ENCODE data around the gene PTGDR2.
A peak's percentile ranks its signal among the peaks of the same experiment; 100 is the strongest.
"Not testable (repeated sequence)": the region's sequence is repeated elsewhere in the genome, so short reads cannot be mapped to it uniquely, and the experiment has no call there.

The PTGDR2 gene

GRCh38 chr11:60841797-60842667 is 13.7 kb downstream of the PTGDR2 start, which contains the start of gene CCDC86:
Gene CCDC86 (plus strand): TSS chr11:60842113. CDS start chr11:60842125, 12 bp downstream.
- DNase-seq (ENCODE audit: low spot score), result peak; percentile 92

- DNase-seq (ENCODE audit: low spot score), result no peak
Measured at GRCh38 chr11:60840470-60841430, 15.0 kb downstream of the PTGDR2 start.

- no peak for DNase-seq (ENCODE audit: low spot score)
Measured at GRCh38 chr11:60838132-60838531, 17.6 kb downstream of the PTGDR2 start.

GRCh38 chr11:60836866-60837515 is 18.8 kb downstream of the PTGDR2 start:
- DNase-seq (ENCODE audit: low spot score), result no peak

GRCh38 chr11:60835534-60835846 is 20.3 kb downstream of the PTGDR2 start:
- no peak for DNase-seq (ENCODE audit: low spot score)

GRCh38 chr11:60834742-60835533 is 20.8 kb downstream of the PTGDR2 start:
- DNase-seq (ENCODE audit: low spot score), result no peak

- peak; percentile 15 for DNase-seq (ENCODE audit: low spot score)
Measured at GRCh38 chr11:60831501-60832079, 24.2 kb downstream of the PTGDR2 start.

GRCh38 chr11:60831143-60831500 is 24.6 kb downstream of the PTGDR2 start:
- DNase-seq (ENCODE audit: low spot score), result peak; percentile 84

- no peak for DNase-seq (ENCODE audit: low spot score)
Measured at GRCh38 chr11:60830478-60831142, 25.1 kb downstream of the PTGDR2 start.

GRCh38 chr11:60825790-60826189 is 30.0 kb downstream of the PTGDR2 start:
- no peak for DNase-seq (ENCODE audit: low spot score)

- DNase-seq (ENCODE audit: low spot score), result no peak
Measured at GRCh38 chr11:60825118-60825517, 30.6 kb downstream of the PTGDR2 start.

- not testable (repeated sequence) for DNase-seq (ENCODE audit: low spot score)
Measured at GRCh38 chr11:60823745-60824306, 31.9 kb downstream of the PTGDR2 start.

- no peak for DNase-seq (ENCODE audit: low spot score)
Measured at GRCh38 chr11:60821827-60822599, 33.7 kb downstream of the PTGDR2 start.

GRCh38 chr11:60818057-60818456 is 37.7 kb downstream of the PTGDR2 start:
- no peak for DNase-seq (ENCODE audit: low spot score)

- no peak for DNase-seq (ENCODE audit: low spot score)
Measured at GRCh38 chr11:60816590-60817157, 39.1 kb downstream of the PTGDR2 start.

GRCh38 chr11:60814112-60814511 is 41.6 kb downstream of the PTGDR2 start:
- DNase-seq (ENCODE audit: low spot score), result no peak

- no peak for DNase-seq (ENCODE audit: low spot score)
Measured at GRCh38 chr11:60813324-60813723, 42.4 kb downstream of the PTGDR2 start.

- DNase-seq (ENCODE audit: low spot score), result no peak
Measured at GRCh38 chr11:60810569-60810968, 45.2 kb downstream of the PTGDR2 start.

GRCh38 chr11:60810151-60810550 is 45.6 kb downstream of the PTGDR2 start:
- no peak for DNase-seq (ENCODE audit: low spot score)
